HepG2 (cell line): ENCODE measurements around the gene PMM2. TPM values are rescaled to one million over a fixed set of nuclear protein-coding genes. Genes with fewer than 3 reads are reported as not detected.

Experiments
- ATAC-seq: fragments of 200-7000 bp; cut with Tn5 transposase; 3 replicates; pipeline ENCODE4 v1.9.1; 2020; ENCODE audit warnings: mild to moderate bottlenecking, moderate library complexity
- BruUV-seq: library from RNA; stranded (reverse); fragments of 400-500 nt; replicated peaks from 2 replicates; lab custom pipeline; 2021; lab: Mats Ljungman, UMichigan
- CTCF ChIA-PET: fragments of 300-600 bp; formaldehyde crosslinking; extraction: SDS; loops from one replicate; lab custom pipeline; 2021; ENCODE audit warnings: low total read pairs, inconsistent platforms, low intra/inter-chr PET ratio; lab: Yijun Ruan, JAX
- POLR2A ChIA-PET: fragments of 350-600 bp; sonication (Branson Sonifier 250); formaldehyde crosslinking; loops from one replicate; lab custom pipeline; 2020; ENCODE audit warnings: antibody characterized with exemption, inconsistent platforms; lab: Yijun Ruan, JAX
- DNase-seq: peaks from one replicate; pipeline ENCODE4 v3.0.0-alpha.2; 2015; ENCODE audit warnings: low spot score
- FAIRE-seq: peaks from 3 replicates; lab custom pipeline; 2011; peaks lifted over from hg19 to GRCh38; lab: Jason Lieb, UNC
- H2AFZ ChIP-seq: one replicate; pipeline ENCODE4 v1.6.1; 2011; ENCODE audit warnings: low read length, inconsistent platforms
- H3K27ac ChIP-seq: fragments of 300-600 bp; 3 replicates; pipeline ENCODE4 v1.8.0; 2011; ENCODE audit warnings: mixed run types, mild to moderate bottlenecking, mixed read lengths, low read length, inconsistent platforms; ENCODE audit not compliant: insufficient read depth; ENCODE audit errors: extremely low read length
- H3K27me3 ChIP-seq, 2 experiments: fragments of 200-600 bp in 1 of 2; 2 replicates in 1 of 2; 3 replicates in 1 of 2; pipeline versions ENCODE4 v1.6.0 to v1.8.0; 2011; ENCODE audit warnings: low read length in 2 of 2, mild to moderate bottlenecking in 2 of 2, moderate library complexity in 2 of 2, inconsistent platforms in 1 of 2; ENCODE audit not compliant: insufficient read depth in 2 of 2, control insufficient read depth in 1 of 2
- H3K36me3 ChIP-seq, 2 experiments: fragments of 200-600 bp in 1 of 2; replicated peaks in 1 of 2; 2 replicates in 1 of 2; 3 replicates in 1 of 2; pipeline versions ENCODE4 v1.5.1 to v1.8.0; 2011; ENCODE audit warnings: low read length in 2 of 2, inconsistent platforms in 1 of 2; ENCODE audit not compliant: insufficient read depth in 2 of 2, control insufficient read depth in 1 of 2
- H3K4me1 ChIP-seq: 2 replicates; pipeline ENCODE4 v1.5.1; 2012; ENCODE audit warnings: low read length, inconsistent platforms; ENCODE audit not compliant: insufficient read depth
- H3K4me2 ChIP-seq: 2 replicates; pipeline ENCODE4 v1.6.0; 2011; ENCODE audit warnings: low read depth, low read length, inconsistent platforms
- H3K4me3 ChIP-seq, 3 experiments: fragments of 200-600 bp in 1 of 3; sonication (generic), shearing (Covaris generic) in 1 of 3; replicated peaks in 1 of 3; 2 replicates each; pipeline ENCODE4 v1.5.1; 2011 to 2016; ENCODE audit warnings: low read length in 3 of 3, inconsistent platforms in 2 of 3, low read depth in 2 of 3, mild to moderate bottlenecking in 2 of 3, control low read depth in 1 of 3, mixed read lengths in 1 of 3; ENCODE audit not compliant: insufficient read depth in 1 of 3
- H3K79me2 ChIP-seq: one replicate; pipeline ENCODE4 v1.6.1; 2011; ENCODE audit warnings: low read length, inconsistent platforms; ENCODE audit not compliant: insufficient read depth
- H3K9ac ChIP-seq: 2 replicates; pipeline ENCODE4 v1.6.0; 2011; ENCODE audit warnings: mild to moderate bottlenecking, low read depth, low read length, inconsistent platforms; ENCODE audit not compliant: insufficient read depth
- H3K9me3 ChIP-seq: 2 replicates; pipeline ENCODE4 v1.5.1; 2012; ENCODE audit warnings: mild to moderate bottlenecking, low read length
- H4K20me1 ChIP-seq: 2 replicates; pipeline ENCODE4 v1.6.0; 2011; ENCODE audit warnings: inconsistent platforms, mild to moderate bottlenecking, low read length, moderate library complexity; ENCODE audit not compliant: insufficient read depth
- CHD2 ChIP-seq: IDR thresholded peaks from 2 replicates; pipeline ENCODE4 v1.6.1; 2011; ENCODE audit warnings: low read depth, low read length, improper control_type of control experiment
- GATA4 ChIP-seq: sonication (generic); IDR thresholded peaks from 2 replicates; pipeline ENCODE4 v1.6.1; 2016; ENCODE audit warnings: antibody characterized with exemption, low read depth, borderline replicate concordance
- MXD4 ChIP-seq: IDR thresholded peaks from 2 replicates; pipeline ENCODE4 v1.6.1; 2016; ENCODE audit warnings: mild to moderate bottlenecking, missing biosample characterization, missing genetic modification reagents
- NR2F1 ChIP-seq, 2 experiments: fragments of 450-650 bp in 1 of 2; formaldehyde crosslinking in 1 of 2; IDR thresholded peaks; 2 replicates each; pipeline versions ENCODE4 v1.5.0 to v1.6.1; 2016 to 2020; ENCODE audit warnings: mild to moderate bottlenecking in 1 of 2, missing compliant biosample characterization in 1 of 2, missing genetic modification reagents in 1 of 2, moderate library complexity in 1 of 2
- PPARG ChIP-seq: conservative IDR thresholded peaks from 2 replicates; pipeline ENCODE4 v1.6.1; 2016; ENCODE audit warnings: missing biosample characterization, missing genetic modification reagents
- SCMH1 ChIP-seq: sonication (generic); formaldehyde crosslinking; IDR thresholded peaks from 2 replicates; pipeline ENCODE4 v1.9.0; 2021; ENCODE audit warnings: missing genetic modification reagents, mild to moderate bottlenecking, borderline replicate concordance
- TIGD3 ChIP-seq: sonication (generic); formaldehyde crosslinking; IDR thresholded peaks from 2 replicates; pipeline ENCODE4 v1.5.1; 2020; ENCODE audit warnings: mild to moderate bottlenecking, missing genetic modification reagents, borderline replicate concordance
- TOE1 ChIP-seq: sonication (generic); formaldehyde crosslinking; IDR thresholded peaks from 2 replicates; pipeline ENCODE4 v1.4.0; 2020; ENCODE audit warnings: mild to moderate bottlenecking, missing genetic modification reagents
- ZBTB37 ChIP-seq: sonication (generic); formaldehyde crosslinking; IDR thresholded peaks from 2 replicates; pipeline ENCODE4 v1.4.0; 2020; ENCODE audit warnings: mild to moderate bottlenecking, missing genetic modification reagents
- ZBTB7B ChIP-seq: sonication (generic); formaldehyde crosslinking; IDR thresholded peaks from 2 replicates; pipeline ENCODE4 v1.4.0; 2020; ENCODE audit warnings: missing genetic modification reagents
- ZFP82 ChIP-seq: sonication (generic); formaldehyde crosslinking; IDR thresholded peaks from 2 replicates; pipeline ENCODE4 v1.5.1; 2020; ENCODE audit warnings: mild to moderate bottlenecking, missing genetic modification reagents, borderline replicate concordance
- ZNF276 ChIP-seq: sonication (generic); formaldehyde crosslinking; IDR thresholded peaks from 2 replicates; pipeline ENCODE4 v1.4.0; 2020; ENCODE audit warnings: mild to moderate bottlenecking, low read depth, missing genetic modification reagents
- ZNF503 ChIP-seq: sonication (generic); formaldehyde crosslinking; IDR thresholded peaks from 2 replicates; pipeline ENCODE4 v1.4.0; 2020; ENCODE audit warnings: missing genetic modification reagents
- ZNF530 ChIP-seq: sonication (generic); formaldehyde crosslinking; IDR thresholded peaks from 2 replicates; pipeline ENCODE4 v1.5.0; 2020; ENCODE audit warnings: low read depth, mild to moderate bottlenecking, missing genetic modification reagents
- ZNF713 ChIP-seq: sonication (generic); formaldehyde crosslinking; IDR thresholded peaks from 2 replicates; pipeline ENCODE4 v1.4.0; 2020; ENCODE audit warnings: mild to moderate bottlenecking, missing genetic modification reagents
- WGBS: methylation state at CpG from one replicate; pipeline ENCODE4 v1.1.6; 2017; ENCODE audit warnings: low lambda C conversion rate; 5-methylcytosine and 5-hydroxymethylcytosine counted together
- in situ Hi-C: cut with HindIII; loops from 2 replicates; pipeline ENCODE4 v1.10.0; 2017; ENCODE audit warnings: low pct_unique_long_range_greater_than_20kb; ENCODE audit not compliant: extremely low pct_ligation_motif_present
- intact Hi-C: fragments of 100-400 bp; cut with micrococcal nuclease; formaldehyde crosslinking; loops from one replicate; pipeline ENCODE4 v1.10.0; 2022; ENCODE audit not compliant: unreplicated experiment
- polyA plus RNA-seq, 8 experiments: library from polyadenylated mRNA; depleted of rRNA in 3 of 8; stranded (reverse) in 7 of 8; unstranded in 1 of 8; fragments of >200 nt; fragmentation: Illumina TruSeq in 4 of 8; extraction: Trizol in 4 of 8; gene quantifications; 2 replicates each; pipeline versions ENCODE4 v1.2.1 to v1.2.3, GENCODE V29; 2011 to 2016; ENCODE audit warnings: low read depth in 4 of 8, missing spikeins in 1 of 8, mixed read lengths in 1 of 8; ENCODE audit not compliant: insufficient read depth in 1 of 8
- total RNA-seq, 5 experiments: library from RNA; depleted of rRNA; stranded (reverse); fragments of >200 nt; fragmentation: Illumina TruSeq; extraction: Trizol; gene quantifications; 2 replicates each; pipeline ENCODE4 v1.2.3, GENCODE V29; 2016; ENCODE audit warnings: low read depth in 1 of 5

PMM2 gene
- total and polyA plus RNA-seq, 2 of the 13 experiments (the other 11 are each of a cell fraction or from before 2014, with no cell fraction given), result 52.2 to 93.7 TPM

- 2% methylated on average over 42 of the region's 83 CpGs for WGBS
- peak within 1 kb of the TSS; percentile 86 for H3K9ac ChIP-seq
- H3K36me3 ChIP-seq, result no peaks in the 10 kb centered on the region
- no peaks in the 10 kb centered on the region for H3K9me3 ChIP-seq
- no TSS peak for BruUV-seq
- in situ Hi-C loops, result no loop called here
- intact Hi-C loops, result loop anchor here (5.0 kb wide), 1 partner anchor 224 kb away; the partner anchor contains the start of gene HAPSTR1
- no peak within 1 kb of the TSS for H2AFZ ChIP-seq
- no peak for FAIRE-seq
- peaks cover 37% of the 10 kb centered on the region; the same call in 1 of the 2 replicates for H4K20me1 ChIP-seq
- H3K4me1 ChIP-seq, result peaks cover 76% of the 10 kb centered on the region
- H3K27me3 ChIP-seq, result no peaks in the 10 kb centered on the region; a peak in 1 of 5 replicates
- ATAC-seq, result peak; percentile 63
- peak within 1 kb of the TSS; percentile 95 for H3K27ac ChIP-seq
- H3K79me2 ChIP-seq, result peaks cover 48% of the 10 kb centered on the region
- peak within 1 kb of the TSS; percentile 82 to 97 (median 87) for H3K4me3 ChIP-seq
- peak; percentile 93 for DNase-seq
- H3K4me2 ChIP-seq, result peak within 1 kb of the TSS; percentile 96
- ChIA-PET POLR2A (interaction anchor here (0.9 to 10.4 kb wide), 18 partner anchors 8 to 224 kb away, joined by 3 to 235 read pairs (median 4); partner anchors contain the start of genes HAPSTR1, LITAFD, PMM2 and TMEM186), CTCF (no interaction called here)
- TF ChIP-seq ZNF503 (CRISPR knock-in tag), result peak; percentile 23; the same call in 1 of the 2 replicates
- no peak for TF ChIP-seq SCMH1 (CRISPR knock-in tag)
- peak; percentile 46; the same call in 1 of the 2 replicates for TF ChIP-seq CHD2
- peak; percentile 63; the same call in 1 of the 2 replicates for TF ChIP-seq GATA4
- peak; percentile 15; the same call in 1 of the 2 replicates for TF ChIP-seq ZFP82
- 0 out of 2 replicates have a peak, but pooled peaks have one; percentile 14 for TF ChIP-seq ZBTB7B (CRISPR knock-in tag)
- peak; percentile 79; the same call in 1 of the 2 replicates for TF ChIP-seq ZBTB37 (CRISPR knock-in tag)
- no peak for TF ChIP-seq NR2F1 (CRISPR knock-in tag; IDR thresholded peaks at IDR 0.05)
- TF ChIP-seq ZNF276 (CRISPR knock-in tag), result no peak
- no peak for TF ChIP-seq PPARG
- peak; percentile 75; the same call in 1 of the 2 replicates for TF ChIP-seq TIGD3 (CRISPR knock-in tag)
- TF ChIP-seq TOE1 (CRISPR knock-in tag), result no peak
- TF ChIP-seq ZNF713 (CRISPR knock-in tag), result no peak
- TF ChIP-seq ZNF530 (CRISPR knock-in tag), result 0 out of 2 replicates have a peak, but pooled peaks have one; percentile 21
- peak; percentile 18; the same call in 1 of the 2 replicates for TF ChIP-seq MXD4 (CRISPR knock-in tag)
Measured at GRCh38 chr16:8868416-8869211, 71.0 kb downstream of the PMM2 start, which contains the start of gene CARHSP1. Gene CARHSP1, minus strand, starts transcription at chr16:8869006. Its CDS starts 9,678 bp downstream, at chr16:8859328.
